NCI-H345 treated with DMSO at 0.1 percent for 48 hours (cell line): ENCODE data around the gene BRME1.

Experiments used
- DNase-seq: peaks from one replicate; lab custom pipeline; 2025; ENCODE audit not compliant: unreplicated experiment; lab: John Stamatoyannopoulos, UW

BRME1 gene

GRCh38 chr19:13905634-13906520, at the start of gene BRME1, which contains the start of gene CC2D1A:
TSS of gene BRME1 (minus strand) at chr19:13906117. CDS start at chr19:13904892, 1,225 bp downstream.
TSS of gene CC2D1A (plus strand) at chr19:13906201. CDS start at chr19:13906442, 241 bp downstream.
- DNase-seq, result peak; percentile 60

GRCh38 chr19:13954185-13954584, 48.3 kb upstream of the BRME1 start:
- DNase-seq, result no peak

GRCh38 chr19:13952931-13953531, 47.1 kb upstream of the BRME1 start:
- no peak for DNase-seq

- peak; percentile 95 for DNase-seq
Observed at GRCh38 chr19:13952154-13952930, 46.4 kb upstream of the BRME1 start, which contains the start of gene DCAF15. TSS of gene DCAF15 (plus strand) at chr19:13952509. CDS start at chr19:13952513, 4 bp downstream.

GRCh38 chr19:13951799-13952153, 45.9 kb upstream of the BRME1 start:
- DNase-seq, result no peak

GRCh38 chr19:13951043-13951442, 45.1 kb upstream of the BRME1 start:
- no peak for DNase-seq

- DNase-seq, result no peak
Observed at GRCh38 chr19:13946414-13946813, 40.5 kb upstream of the BRME1 start.

GRCh38 chr19:13942023-13942684, 36.2 kb upstream of the BRME1 start:
- no peak for DNase-seq

- DNase-seq, result no peak
Observed at GRCh38 chr19:13938301-13939064, 32.6 kb upstream of the BRME1 start, which contains the start of gene PODNL1. TSS of gene PODNL1 (minus strand) at chr19:13938417. CDS start at chr19:13938181, 236 bp downstream.

- DNase-seq, result no peak
Observed at GRCh38 chr19:13937479-13938300, 31.8 kb upstream of the BRME1 start.

GRCh38 chr19:13935765-13936510, 30.0 kb upstream of the BRME1 start:
- DNase-seq, result no peak

GRCh38 chr19:13934785-13935109, 28.8 kb upstream of the BRME1 start:
- no peak for DNase-seq

- DNase-seq, result no peak
Observed at GRCh38 chr19:13932911-13933393, 27.0 kb upstream of the BRME1 start.

- DNase-seq, result no peak
Observed at GRCh38 chr19:13932149-13932637, 26.3 kb upstream of the BRME1 start.

GRCh38 chr19:13931391-13932148, 25.7 kb upstream of the BRME1 start:
- no peak for DNase-seq

GRCh38 chr19:13930402-13930801, 24.5 kb upstream of the BRME1 start:
- DNase-seq, result no peak

GRCh38 chr19:13929956-13930355, 24.0 kb upstream of the BRME1 start:
- DNase-seq, result no peak

- DNase-seq, result no peak
Observed at GRCh38 chr19:13929340-13929739, 23.4 kb upstream of the BRME1 start.
